ENCODE data around the gene NDUFA8.
A peak's percentile ranks its signal among the peaks of the same experiment; 100 is the strongest.

NDUFA8 gene

GRCh38 chr9:122159026-122159924, at the start of gene NDUFA8, which contains the start of gene MORN5:
NDUFA8 (minus strand) TSS chr9:122159779; CDS start chr9:122159677, 102 bp downstream.
MORN5 (plus strand) TSS chr9:122159908; CDS start chr9:122159973, 65 bp downstream.
- peak; percentile 95 for DNase-seq

DNA sequence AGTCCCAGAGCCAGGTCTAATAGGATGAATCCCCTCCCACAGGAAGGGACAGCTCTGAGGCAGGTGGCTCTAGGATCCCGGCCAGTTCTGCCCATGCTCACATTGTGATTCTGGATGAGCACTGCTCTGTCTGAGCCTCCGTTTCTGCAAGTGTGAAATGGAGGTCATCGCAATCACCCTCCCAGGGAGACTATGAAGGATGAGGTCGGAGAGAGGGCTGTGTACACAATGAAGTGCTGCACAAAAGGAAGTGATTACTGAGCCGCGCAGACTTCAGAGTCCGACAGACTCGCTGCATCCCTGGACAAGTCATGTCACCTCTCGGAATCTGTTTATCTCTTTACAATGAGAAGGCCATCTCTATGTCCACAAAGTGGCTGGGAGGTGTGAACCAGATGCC, 47.5 kb upstream of the NDUFA8 start:
- DNase-seq, result no peak

DNA sequence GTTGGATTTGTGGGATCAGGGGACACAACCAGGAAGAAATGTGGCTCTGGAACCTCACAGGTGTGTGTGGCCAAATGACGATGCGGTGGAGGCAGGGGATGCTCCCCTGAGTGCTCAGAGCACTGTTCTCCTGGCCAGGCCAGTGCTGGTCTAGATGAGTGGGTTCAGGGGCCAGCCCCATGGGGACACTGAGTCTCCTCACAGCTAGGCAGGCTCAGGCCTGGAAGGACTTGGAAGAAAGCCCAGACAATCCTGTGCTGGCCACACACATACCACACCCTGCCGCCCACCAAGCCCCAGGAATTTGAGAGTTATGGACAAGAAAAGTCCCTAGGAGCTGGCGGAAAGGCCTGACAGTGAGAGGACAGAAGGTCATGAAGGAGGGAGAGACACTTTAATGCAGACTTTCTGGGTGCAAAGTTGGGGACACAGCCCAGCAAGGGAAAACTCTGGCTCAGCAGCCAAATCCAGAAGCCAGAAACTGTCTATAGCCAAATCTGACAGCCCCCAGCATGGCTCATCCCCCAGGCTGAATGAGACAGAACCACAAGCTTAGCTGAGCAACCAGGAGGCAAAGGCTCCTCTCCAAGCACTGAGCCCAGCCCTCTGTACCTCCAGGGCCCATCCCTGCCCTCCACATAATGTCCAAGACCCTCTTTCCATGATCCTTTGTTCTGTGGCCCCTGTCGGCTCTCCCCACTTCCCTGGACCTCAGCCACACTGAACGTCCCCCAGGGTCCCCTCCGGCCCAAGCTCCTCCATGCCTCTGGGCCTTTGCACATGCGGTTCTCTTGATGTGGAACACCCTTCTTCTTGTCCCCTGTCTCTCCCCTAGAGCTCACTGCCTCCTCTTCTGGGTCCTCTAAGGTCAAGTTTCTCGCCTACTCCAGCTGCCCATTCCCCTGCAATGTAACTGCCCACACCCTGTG, 46.8 kb upstream of the NDUFA8 start:
- DNase-seq, result no peak

- no peak for DNase-seq
These were observed 45.6 kb upstream of the NDUFA8 start for GRCh38 chr9:122205176-122205575.

DNA sequence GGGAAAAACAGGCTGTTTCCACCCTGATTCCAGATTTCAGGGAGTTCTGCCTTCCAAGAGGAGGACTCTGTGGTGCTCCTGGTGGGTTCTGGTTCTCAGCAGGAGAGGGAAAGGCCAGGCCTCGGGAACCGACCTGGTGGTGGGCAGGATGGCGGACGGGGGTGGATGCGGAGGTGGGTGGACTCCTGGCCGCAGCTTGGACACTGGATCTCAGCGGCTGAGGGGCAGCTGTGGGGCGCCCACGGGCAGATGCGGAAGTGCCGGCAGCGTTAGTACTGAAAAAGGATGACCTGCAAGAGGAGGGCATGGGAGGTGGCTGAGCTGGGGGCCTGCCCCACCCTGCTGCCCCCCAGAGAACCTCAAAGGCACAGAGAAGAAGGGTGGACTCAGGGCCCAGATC, 44.9 kb upstream of the NDUFA8 start:
- DNase-seq, result no peak

DNA sequence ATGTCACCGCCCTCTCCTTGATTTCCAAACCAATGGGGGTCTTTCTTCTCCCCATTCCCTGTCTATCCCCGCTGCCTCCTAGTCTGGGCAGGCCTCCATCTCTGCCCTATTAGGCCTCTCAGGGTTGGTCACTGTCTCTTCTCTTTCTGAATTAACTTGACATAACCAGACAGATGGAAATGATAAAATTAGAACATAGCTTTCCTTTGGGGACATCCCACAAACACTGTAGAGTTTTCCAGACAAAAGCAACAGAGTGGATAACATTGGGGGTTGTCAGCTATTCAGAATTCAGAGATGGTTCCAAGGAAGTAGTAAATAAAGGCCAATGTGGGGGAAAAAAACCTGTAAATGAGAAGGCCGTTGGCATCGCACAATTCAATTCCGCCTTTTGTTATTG, 44.5 kb upstream of the NDUFA8 start:
- no peak for DNase-seq

- DNase-seq, result no peak
These were observed 42.5 kb upstream of the NDUFA8 start for GRCh38 chr9:122202111-122202510.

GRCh38 chr9:122201641-122202040, 42.1 kb upstream of the NDUFA8 start:
- no peak for DNase-seq

- DNase-seq, result no peak
These were observed 41.5 kb upstream of the NDUFA8 start for GRCh38 chr9:122200960-122201595.

- DNase-seq, result no peak
These were observed 38.3 kb upstream of the NDUFA8 start for GRCh38 chr9:122197882-122198281.

DNA sequence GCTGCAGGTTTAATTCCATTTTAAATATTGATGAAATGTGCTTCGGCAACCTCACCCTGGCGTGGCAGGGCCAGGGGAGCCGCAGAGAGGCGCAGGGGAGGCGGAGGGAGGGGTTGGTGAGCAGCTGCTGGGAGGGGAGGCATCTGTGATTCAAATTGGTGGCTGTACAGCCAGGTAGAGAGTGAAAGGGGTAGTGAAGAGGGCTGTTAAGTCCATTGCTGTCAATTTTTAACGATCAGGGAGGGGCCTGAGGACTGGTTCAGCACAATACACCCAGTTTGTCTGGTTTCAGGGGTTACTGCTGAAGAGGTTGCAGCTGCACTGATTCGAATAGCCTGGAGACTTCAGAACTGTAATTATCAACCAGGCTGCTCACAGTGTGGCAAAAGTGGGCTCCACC, 37.8 kb upstream of the NDUFA8 start:
- DNase-seq, result peak; percentile 96

DNA sequence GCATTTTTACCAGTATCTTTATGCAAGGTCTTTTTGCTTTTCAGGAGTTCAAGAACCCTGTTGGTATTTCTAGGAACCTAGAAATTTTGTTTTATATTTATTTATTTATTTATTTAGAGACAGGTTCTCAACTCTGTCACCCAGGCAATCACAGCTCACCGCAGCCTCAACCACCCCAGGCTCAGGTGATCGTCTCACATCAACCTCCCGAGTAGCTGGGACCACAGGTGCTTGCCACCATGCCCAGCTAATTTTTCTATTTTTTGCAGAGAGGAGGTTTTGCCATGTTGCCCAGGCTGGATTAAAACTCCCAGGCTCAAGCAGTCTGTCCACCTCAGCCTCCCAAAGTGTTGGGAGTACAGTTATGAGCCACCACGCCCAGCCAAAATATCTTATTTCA, 36.3 kb upstream of the NDUFA8 start:
- DNase-seq, result no peak

GRCh38 chr9:122193651-122194050, 34.1 kb upstream of the NDUFA8 start:
- no peak for DNase-seq

DNA sequence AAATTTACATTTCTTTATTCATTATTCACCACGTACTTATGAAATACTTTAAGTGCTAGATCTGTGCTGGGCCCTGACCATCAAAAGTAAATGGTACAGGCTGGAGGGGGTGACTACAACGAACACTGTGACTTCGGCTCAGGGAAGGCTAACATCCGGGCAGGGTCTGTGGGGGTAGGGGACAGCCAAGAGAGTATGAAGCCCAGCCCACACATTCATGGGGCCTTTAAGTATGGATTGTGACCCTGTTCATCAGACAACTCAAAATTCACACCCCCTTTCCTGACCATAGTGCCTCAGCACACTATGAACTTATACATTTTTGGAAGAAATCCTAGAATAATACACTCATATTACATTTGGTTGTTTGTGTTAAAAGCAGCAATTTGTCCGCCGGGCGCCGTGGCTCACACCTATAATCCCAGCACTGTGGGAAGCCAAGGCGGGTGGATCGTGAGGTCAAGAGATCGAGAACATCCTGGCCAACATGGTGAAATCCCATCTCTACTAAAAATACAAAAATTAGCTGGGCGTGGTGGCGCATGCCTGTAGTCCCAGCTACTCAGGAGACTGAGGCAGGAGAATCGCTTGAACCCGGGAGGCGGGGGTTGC, 33.4 kb upstream of the NDUFA8 start:
- DNase-seq, result no peak

GRCh38 chr9:122192261-122192875, 32.8 kb upstream of the NDUFA8 start:
- DNase-seq, result no peak

GRCh38 chr9:122191584-122191983, 32.0 kb upstream of the NDUFA8 start:
- DNase-seq, result no peak

GRCh38 chr9:122190597-122191381, 31.2 kb upstream of the NDUFA8 start:
- DNase-seq, result no peak

DNA sequence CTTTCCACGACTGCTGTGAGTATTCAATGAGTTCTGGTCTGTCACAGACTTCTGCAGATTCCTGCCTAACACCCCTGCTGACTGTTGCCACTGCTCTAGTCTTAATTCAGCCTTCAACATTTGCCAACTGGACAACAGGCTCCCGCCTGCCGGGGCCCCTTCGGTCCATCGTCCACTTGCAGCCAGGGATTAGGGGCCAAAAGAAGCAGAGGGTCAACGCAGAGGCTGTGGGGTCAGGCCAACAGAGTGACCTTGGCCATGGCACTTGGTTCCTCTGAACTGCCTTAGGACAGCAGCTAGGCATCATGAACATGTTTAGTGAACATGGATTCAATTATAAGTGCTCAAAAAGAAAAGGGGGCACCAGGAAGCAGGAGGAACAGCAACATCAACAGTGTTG, 28.8 kb upstream of the NDUFA8 start:
- no peak for DNase-seq

DNA sequence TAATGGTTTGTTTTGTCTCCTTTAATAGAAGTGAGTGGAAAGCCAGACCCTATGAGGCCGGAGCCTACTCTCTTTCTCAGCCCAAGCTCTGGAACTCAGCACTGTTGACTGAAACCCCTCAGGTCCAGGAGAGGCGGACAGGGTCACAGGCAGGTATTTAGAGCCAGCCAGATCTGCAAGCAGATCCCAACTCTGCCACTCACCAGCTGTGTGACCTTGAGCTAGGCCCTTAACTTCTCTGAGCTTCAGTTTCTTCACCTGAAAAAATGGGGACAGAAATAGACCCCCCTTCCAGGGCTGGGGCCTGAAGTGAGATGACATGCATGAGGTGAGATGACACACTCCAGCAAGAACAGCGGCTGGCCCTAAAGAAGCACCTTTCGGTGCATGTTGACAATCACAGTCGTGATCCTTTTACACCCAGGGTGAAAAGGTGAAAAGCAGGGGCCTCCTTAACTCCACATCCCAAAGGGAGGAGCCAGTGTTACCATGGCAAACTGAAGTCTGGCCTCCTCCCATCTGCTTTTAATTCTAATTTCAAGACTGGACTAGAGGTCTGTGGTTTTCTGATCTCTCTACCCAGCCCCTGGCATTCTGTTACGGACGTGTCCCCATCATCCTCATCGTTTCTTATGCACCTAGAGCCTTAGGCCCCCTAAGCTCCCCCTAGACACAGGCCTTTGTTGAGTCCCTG, 27.3 kb upstream of the NDUFA8 start:
- no peak for DNase-seq

GRCh38 chr9:122186301-122186700, 26.7 kb upstream of the NDUFA8 start:
- no peak for DNase-seq

GRCh38 chr9:122184551-122184950, 25.0 kb upstream of the NDUFA8 start:
- DNase-seq, result no peak

All from NCI-H1105 treated with DMSO at 0.1 percent for 48 hours (cell line).